ENCODE data around the gene PCNX2. TPM values are rescaled to one million over a fixed set of nuclear protein-coding genes. Genes with fewer than 3 reads are reported as not detected.

The PCNX2 gene
- total and polyA plus RNA-seq, 2 experiments from 2014 or later = 3.9 to 11.0 TPM

- 17% methylated on average over 1 of the region's 1 CpG for WGBS (ENCODE audit: low lambda C conversion rate, missing lambda C conversion rate)
- Histone ChIP-seq H3K4me3 (no peak overlapping the region), H3K9me2 (replicated peaks; ENCODE audit: insufficient read depth) (no peaks in the 10 kb centered on the region), H3K36me3 (replicated peaks; ENCODE audit: insufficient read depth, low read depth) (no peaks in the 10 kb centered on the region), H3K4me2 (no peak overlapping the region), H3K4me1 (ENCODE audit: insufficient read depth) (peaks cover 12% of the 10 kb centered on the region), H2AFZ (no peak overlapping the region), H4K20me1 (ENCODE audit: insufficient read depth, poor library complexity, severe bottlenecking) (no peaks in the 10 kb centered on the region), H3K27me3 (no peaks in the 10 kb centered on the region), H3K9me3 (ENCODE audit: low read depth) (no peaks in the 10 kb centered on the region), H3K27ac (peak overlapping the region; percentile 31), H3K79me2 (no peaks in the 10 kb centered on the region)
- TF ChIP-seq EZH2phosphoT487 (IDR thresholded peaks at IDR 0.05; ENCODE audit: low read depth, severe bottlenecking, unreplicated experiment) (no peak), EZH2 (IDR thresholded peaks at IDR 0.05; ENCODE audit: borderline replicate concordance) (no peak), CTCF (IDR thresholded peaks at IDR 0.05; ENCODE audit: poor library complexity) (no peak)
- DNase-seq (ENCODE audit: low spot score) = no peak
Measured at GRCh38 chr1:233064988-233065387, 230.5 kb downstream of the PCNX2 start.

- Histone ChIP-seq H3K4me2 (no peak overlapping the region), H3K27me3 (no peaks in the 10 kb centered on the region), H3K9me2 (replicated peaks; ENCODE audit: insufficient read depth) (no peaks in the 10 kb centered on the region), H3K9me3 (ENCODE audit: low read depth) (no peaks in the 10 kb centered on the region), H2AFZ (no peak overlapping the region), H3K36me3 (replicated peaks; ENCODE audit: insufficient read depth, low read depth) (no peaks in the 10 kb centered on the region), H3K4me3 (no peak overlapping the region), H3K4me1 (ENCODE audit: insufficient read depth) (peaks cover 12% of the 10 kb centered on the region), H4K20me1 (ENCODE audit: insufficient read depth, poor library complexity, severe bottlenecking) (no peaks in the 10 kb centered on the region), H3K79me2 (no peaks in the 10 kb centered on the region), H3K27ac (no peak overlapping the region)
- TF ChIP-seq EZH2phosphoT487 (IDR thresholded peaks at IDR 0.05; ENCODE audit: low read depth, severe bottlenecking, unreplicated experiment) = no peak
- TF ChIP-seq CTCF (IDR thresholded peaks at IDR 0.05; ENCODE audit: poor library complexity) = no peak
- TF ChIP-seq EZH2 (IDR thresholded peaks at IDR 0.05; ENCODE audit: borderline replicate concordance) = no peak
- DNase-seq (ENCODE audit: low spot score) = no peak
Measured at GRCh38 chr1:233063462-233063861, 232.1 kb downstream of the PCNX2 start.

GRCh38 chr1:233061265-233061664 is 234.3 kb downstream of the PCNX2 start:
- no peaks in the 10 kb centered on the region for H3K79me2 ChIP-seq
- no peak overlapping the region for H3K4me3 ChIP-seq
- no peaks in the 10 kb centered on the region for H3K36me3 ChIP-seq (replicated peaks; ENCODE audit: insufficient read depth, low read depth)
- DNase-seq (ENCODE audit: low spot score) = no peak
- peaks cover 12% of the 10 kb centered on the region for H3K4me1 ChIP-seq (ENCODE audit: insufficient read depth)
- no peaks in the 10 kb centered on the region for H4K20me1 ChIP-seq (ENCODE audit: insufficient read depth, poor library complexity, severe bottlenecking)
- H3K27me3 ChIP-seq = no peaks in the 10 kb centered on the region
- 74% methylated on average over 5 of the region's 5 CpGs for WGBS (ENCODE audit: low lambda C conversion rate, missing lambda C conversion rate)
- H3K27ac ChIP-seq = no peak overlapping the region
- TF ChIP-seq EZH2 (IDR thresholded peaks at IDR 0.05; ENCODE audit: borderline replicate concordance) = no peak
- no peak for TF ChIP-seq CTCF (IDR thresholded peaks at IDR 0.05; ENCODE audit: poor library complexity)
- TF ChIP-seq EZH2phosphoT487 (IDR thresholded peaks at IDR 0.05; ENCODE audit: low read depth, severe bottlenecking, unreplicated experiment) = no peak
- no peaks in the 10 kb centered on the region for H3K9me2 ChIP-seq (replicated peaks; ENCODE audit: insufficient read depth)
- no peak overlapping the region for H2AFZ ChIP-seq
- H3K9me3 ChIP-seq (ENCODE audit: low read depth) = no peaks in the 10 kb centered on the region
- H3K4me2 ChIP-seq = no peak overlapping the region

GRCh38 chr1:233060461-233060994 is 235.0 kb downstream of the PCNX2 start:
- DNase-seq (ENCODE audit: low spot score) = no peak
- no peaks in the 10 kb centered on the region for H3K36me3 ChIP-seq (replicated peaks; ENCODE audit: insufficient read depth, low read depth)
- H3K27me3 ChIP-seq = no peaks in the 10 kb centered on the region
- H3K9me3 ChIP-seq (ENCODE audit: low read depth) = no peaks in the 10 kb centered on the region
- WGBS (ENCODE audit: low lambda C conversion rate, missing lambda C conversion rate) = 72% methylated on average over 3 of the region's 3 CpGs
- H3K4me2 ChIP-seq = no peak overlapping the region
- H3K4me1 ChIP-seq (ENCODE audit: insufficient read depth) = peaks cover 11% of the 10 kb centered on the region
- no peak overlapping the region for H2AFZ ChIP-seq
- no peaks in the 10 kb centered on the region for H4K20me1 ChIP-seq (ENCODE audit: insufficient read depth, poor library complexity, severe bottlenecking)
- no peaks in the 10 kb centered on the region for H3K79me2 ChIP-seq
- no peak overlapping the region for H3K4me3 ChIP-seq
- H3K27ac ChIP-seq = no peak overlapping the region
- H3K9me2 ChIP-seq (replicated peaks; ENCODE audit: insufficient read depth) = no peaks in the 10 kb centered on the region
- no peak for TF ChIP-seq EZH2 (IDR thresholded peaks at IDR 0.05; ENCODE audit: borderline replicate concordance)
- TF ChIP-seq CTCF (IDR thresholded peaks at IDR 0.05; ENCODE audit: poor library complexity) = no peak
- TF ChIP-seq EZH2phosphoT487 (IDR thresholded peaks at IDR 0.05; ENCODE audit: low read depth, severe bottlenecking, unreplicated experiment) = no peak

Measured in hepatocyte (in vitro differentiated cells).